GM18508 (cell line): ENCODE measurements around the gene DOHH.
"Not testable (repeated sequence)": the region's sequence is repeated elsewhere in the genome, so short reads cannot be mapped to it uniquely, and the experiment has no call there.

Experiments used
- ATAC-seq: cut with Tn5 transposase; IDR thresholded peaks from one replicate; pipeline ENCODE4 v1.9.1; 2021; ENCODE audit warnings: moderate number of reproducible peaks; ENCODE audit not compliant: insufficient read depth, unreplicated experiment

DOHH gene

GRCh38 chr19:3535235-3535535, 34.7 kb upstream of the DOHH start:
- ATAC-seq: no peak

GRCh38 chr19:3534375-3535234, 34.1 kb upstream of the DOHH start:
- no peak for ATAC-seq

GRCh38 chr19:3533563-3534216, 33.2 kb upstream of the DOHH start:
- no peak for ATAC-seq

- ATAC-seq: no peak
Measured at GRCh38 chr19:3533033-3533432, 32.6 kb upstream of the DOHH start.

GRCh38 chr19:3532154-3532786, 31.8 kb upstream of the DOHH start:
- no peak for ATAC-seq

GRCh38 chr19:3531716-3532115, 31.2 kb upstream of the DOHH start:
- no peak for ATAC-seq

GRCh38 chr19:3530389-3530788, 29.9 kb upstream of the DOHH start:
- ATAC-seq: no peak

- not testable (repeated sequence) for ATAC-seq
Measured at GRCh38 chr19:3529299-3529698, 28.8 kb upstream of the DOHH start.

GRCh38 chr19:3528539-3529211, 28.2 kb upstream of the DOHH start:
- ATAC-seq: no peak

GRCh38 chr19:3528080-3528479, 27.6 kb upstream of the DOHH start:
- no peak for ATAC-seq

GRCh38 chr19:3527238-3527910, 26.9 kb upstream of the DOHH start:
- no peak for ATAC-seq

- no peak for ATAC-seq
Measured at GRCh38 chr19:3526507-3527237, 26.2 kb upstream of the DOHH start.

GRCh38 chr19:3524904-3525451, 24.5 kb upstream of the DOHH start:
- ATAC-seq: no peak

- ATAC-seq: no peak
Measured at GRCh38 chr19:3524078-3524842, 23.8 kb upstream of the DOHH start.

GRCh38 chr19:3523361-3524077, 23.0 kb upstream of the DOHH start:
- no peak for ATAC-seq

- ATAC-seq: no peak
Measured at GRCh38 chr19:3522421-3523360, 22.2 kb upstream of the DOHH start.

- ATAC-seq: no peak
Measured at GRCh38 chr19:3521104-3521445, 20.6 kb upstream of the DOHH start.
